NCI-H1417 treated with DMSO at 0.1 percent for 48 hours (cell line): ENCODE data around the gene RHOBTB3.
"Not testable (repeated sequence)": the region's sequence is repeated elsewhere in the genome, so short reads cannot be mapped to it uniquely, and the experiment has no call there.

Experiments
- DNase-seq: peaks from one replicate; lab custom pipeline; 2025; lab: John Stamatoyannopoulos, UW

The RHOBTB3 gene

GRCh38 chr5:95800553-95800952 lies 69.4 kb downstream of the RHOBTB3 start:
- no peak for DNase-seq

GRCh38 chr5:95801532-95801931 lies 70.4 kb downstream of the RHOBTB3 start:
- DNase-seq = no peak

GRCh38 chr5:95801961-95802360 lies 70.8 kb downstream of the RHOBTB3 start:
- no peak for DNase-seq

- DNase-seq = no peak
Observed at GRCh38 chr5:95803271-95804148, 72.4 kb downstream of the RHOBTB3 start.

- DNase-seq = no peak
Observed at GRCh38 chr5:95804736-95805539, 73.8 kb downstream of the RHOBTB3 start.

- DNase-seq = no peak
Observed at GRCh38 chr5:95806687-95807086, 75.6 kb downstream of the RHOBTB3 start.

GRCh38 chr5:95808013-95808685 lies 77.0 kb downstream of the RHOBTB3 start:
- no peak for DNase-seq

GRCh38 chr5:95808686-95809413 lies 77.7 kb downstream of the RHOBTB3 start:
- no peak for DNase-seq

GRCh38 chr5:95809414-95809960 lies 78.4 kb downstream of the RHOBTB3 start:
- no peak for DNase-seq

GRCh38 chr5:95810305-95811125 lies 79.4 kb downstream of the RHOBTB3 start:
- DNase-seq = no peak

- not testable (repeated sequence) for DNase-seq
Observed at GRCh38 chr5:95811126-95811423, 79.9 kb downstream of the RHOBTB3 start.

GRCh38 chr5:95811461-95812073 lies 80.4 kb downstream of the RHOBTB3 start:
- not testable (repeated sequence) for DNase-seq

GRCh38 chr5:95812074-95812471 lies 80.9 kb downstream of the RHOBTB3 start:
- no peak for DNase-seq

GRCh38 chr5:95813035-95813434 lies 81.9 kb downstream of the RHOBTB3 start:
- DNase-seq = not testable (repeated sequence)

GRCh38 chr5:95815155-95815729 lies 84.1 kb downstream of the RHOBTB3 start:
- DNase-seq = no peak

GRCh38 chr5:95816341-95816740 lies 85.2 kb downstream of the RHOBTB3 start:
- DNase-seq = no peak

GRCh38 chr5:95816776-95817175 lies 85.6 kb downstream of the RHOBTB3 start:
- no peak for DNase-seq

- DNase-seq = no peak
Observed at GRCh38 chr5:95817430-95817829, 86.3 kb downstream of the RHOBTB3 start.

- DNase-seq = no peak
Observed at GRCh38 chr5:95818181-95819147, 87.3 kb downstream of the RHOBTB3 start.
